ENCODE measurements around the gene P2RY13. TPM values are rescaled to one million over a fixed set of nuclear protein-coding genes. Genes with fewer than 3 reads are reported as not detected.

Gene P2RY13
- total and polyA plus RNA-seq, 10 of the 15 experiments (the other 5 are each of a cell fraction or from before 2014, with no cell fraction given), result not detected

GRCh38 chr3:151322511-151322910 is 6.8 kb downstream of the P2RY13 start (continued):
- TF ChIP-seq ZNF24 (IDR thresholded peaks at IDR 0.05), result no peak
- TF ChIP-seq ZNF622 (IDR thresholded peaks at IDR 0.05), result no peak
- no peak for TF ChIP-seq BCL11A (IDR thresholded peaks at IDR 0.05; ENCODE audit: low read depth, low read length)

GRCh38 chr3:151321526-151321925 is 7.8 kb downstream of the P2RY13 start:
- Histone ChIP-seq H3K27ac (ENCODE audit: control insufficient read depth, insufficient read depth) (no peak overlapping the region), H3K36me3 (ENCODE audit: control insufficient read depth in 2 of 2, insufficient read depth in 2 of 2, low read length in 1 of 2) (no peaks in the 10 kb centered on the region), H3K27me3 (replicated peaks in 1 of 2; ENCODE audit: control insufficient read depth in 2 of 2, insufficient read depth in 2 of 2, low read length in 1 of 2) (no peaks in the 10 kb centered on the region; a peak in 2 of 4 replicates), H2AFZ (ENCODE audit: control insufficient read depth, low read depth, low read length) (no peak overlapping the region), H3K4me1 (ENCODE audit: control insufficient read depth, insufficient read depth, low read length) (no peaks in the 10 kb centered on the region), H3K9me3 (replicated peaks; ENCODE audit: control insufficient read depth, insufficient read depth, low read length) (no peaks in the 10 kb centered on the region), H3K4me2 (ENCODE audit: control insufficient read depth, insufficient read depth) (no peak overlapping the region), H4K20me1 (ENCODE audit: control insufficient read depth, insufficient read depth) (no peaks in the 10 kb centered on the region), H3K4me3 (no peak overlapping the region), H3K9ac (ENCODE audit: control insufficient read depth, insufficient read depth, low read length) (no peak overlapping the region), H3K79me2 (ENCODE audit: control insufficient read depth, insufficient read depth, low read length) (no peaks in the 10 kb centered on the region)
- TF ChIP-seq STAT1 (conservative IDR thresholded peaks at IDR 0.05) (no peak), TAF1 (IDR thresholded peaks at IDR 0.05; ENCODE audit: borderline replicate concordance, low read depth, low read length) (no peak), NR2C1 (IDR thresholded peaks at IDR 0.05) (no peak), TBL1XR1 (IDR thresholded peaks at IDR 0.05; ENCODE audit: low read depth, low read length) (no peak), GABPA (IDR thresholded peaks at IDR 0.05; ENCODE audit: low read depth) (no peak), HSF1 (IDR thresholded peaks at IDR 0.05; ENCODE audit: low read depth, low read length) (no peak), IRF5 (IDR thresholded peaks at IDR 0.05; ENCODE audit: borderline replicate concordance) (no peak), MYC (IDR thresholded peaks at IDR 0.05; ENCODE audit: insufficient read depth, insufficient read length, insufficient replicate concordance, low read length, severe bottlenecking) (no peak), ATF7 (IDR thresholded peaks at IDR 0.05; ENCODE audit: low read depth) (no peak), CTCF (IDR thresholded peaks at IDR 0.05 in 2 of 3, conservative IDR thresholded peaks at IDR 0.05 in 1 of 3; ENCODE audit: control insufficient read depth in 2 of 3, extremely low read depth in 1 of 3, insufficient read depth in 1 of 3, low read depth in 3 of 3, low read length in 3 of 3) (no peak), POLR2AphosphoS2 (IDR thresholded peaks at IDR 0.05; ENCODE audit: low read depth, low read length) (no peak), TCF7 (IDR thresholded peaks at IDR 0.05; ENCODE audit: borderline replicate concordance) (no peak), ZSCAN29 (IDR thresholded peaks at IDR 0.05) (no peak)
- WGBS (ENCODE audit: insufficient coverage, insufficient replicate concordance, low lambda C conversion rate, missing lambda C conversion rate), result 0% methylated on average over 1 of the region's 1 CpG
- in situ Hi-C loops (cut with MboI) (no loop called here), intact Hi-C loops (cut with micrococcal nuclease; ENCODE audit: unreplicated experiment) (no loop called here)
- BruUV-seq (replicated peaks), result no TSS peak
- POLR2A ChIA-PET, result no interaction called here
- ATAC-seq (no peak), FAIRE-seq (no peak), DNase-seq (ENCODE audit: low read depth, low spot score) (no peak)
- SMC1A ChIA-PET (ENCODE audit: uncharacterized antibody, unreplicated experiment), result interaction anchor here (1.6 kb wide), 1 partner anchor 14 kb away, joined by 3 read pairs; no protein-coding TSS in a partner anchor
- CTCF ChIA-PET, result interaction anchor here (0.6 kb wide), 1 partner anchor 1572 kb away, joined by 3 read pairs; no protein-coding TSS in a partner anchor
- RAD21 ChIA-PET (ENCODE audit: unreplicated experiment), result no interaction called here
